AG04450 (cell line): ENCODE data around the gene GPC6. TPM values are rescaled to one million over a fixed set of nuclear protein-coding genes. Genes with fewer than 3 reads are reported as not detected.

ENCODE experiments used
- CTCF ChIA-PET: fragments of 300-600, 350-600 bp; formaldehyde crosslinking; extraction: SDS; loops from one replicate; lab custom pipeline; 2022; ENCODE audit warnings: antibody characterized with exemption, inconsistent platforms; lab: Charles Lee
- POLR2A ChIA-PET: fragments of 350-600 bp; formaldehyde crosslinking; extraction: SDS; loops from one replicate; lab custom pipeline; 2021; ENCODE audit warnings: antibody characterized with exemption, inconsistent platforms; lab: Yijun Ruan, JAX
- DNase-seq: peaks from one replicate; pipeline ENCODE4 v3.0.0-alpha.2; 2011; ENCODE audit warnings: low read depth, low spot score
- H3K27ac ChIP-seq: one replicate; pipeline ENCODE4 v1.5.1; 2012; ENCODE audit warnings: low read depth, low read length, control low read depth
- H3K27me3 ChIP-seq: one replicate; pipeline ENCODE4 v1.6.0; 2012; ENCODE audit warnings: low read length; ENCODE audit not compliant: control insufficient read depth, insufficient read depth
- H3K4me3 ChIP-seq: 2 replicates; pipeline ENCODE4 v1.5.1; 2011; ENCODE audit warnings: mild to moderate bottlenecking, low read depth, low read length, control low read depth
- H3K9me3 ChIP-seq: 2 replicates; pipeline ENCODE4 v1.5.1; 2012; ENCODE audit warnings: low read length; ENCODE audit not compliant: control insufficient read depth, insufficient read depth
- CTCF ChIP-seq: IDR thresholded peaks from 2 replicates; pipeline ENCODE4 v1.5.1; 2011; ENCODE audit warnings: low read depth, low read length, control low read depth, inconsistent platforms
- polyA plus RNA-seq: library from polyadenylated mRNA; depleted of rRNA; stranded (reverse); fragments of >200 nt; gene quantifications from 2 replicates; pipeline ENCODE4 v1.2.3, GENCODE V29; 2011

GPC6 gene
- polyA plus RNA-seq, 1 experiment, result 40.4 TPM

GRCh38 chr13:93227878-93228642, 1.5 kb downstream of the GPC6 start:
- H3K4me3 ChIP-seq, result peak overlapping the region; percentile 80
- ChIA-PET CTCF (interaction anchor here (0.7 to 1.7 kb wide), 6 partner anchors 317 to 1134 kb away, joined by 3 to 7 read pairs (median 3); no protein-coding TSS in a partner anchor), POLR2A (interaction anchor here (0.9 to 1.4 kb wide), 3 partner anchors 16 to 246 kb away, joined by 3 to 6 read pairs (median 3); no protein-coding TSS in a partner anchor)
- TF ChIP-seq CTCF, result peak; percentile 73
- DNase-seq, result no peak
- H3K27me3 ChIP-seq, result no peaks in the 10 kb centered on the region
- no peaks in the 10 kb centered on the region; the same call in 1 of the 2 replicates for H3K9me3 ChIP-seq
- H3K27ac ChIP-seq, result peak overlapping the region; percentile 91

GRCh38 chr13:93228643-93228937, 2.0 kb downstream of the GPC6 start:
- ChIA-PET CTCF (interaction anchor here (0.7 to 1.7 kb wide), 6 partner anchors 317 to 1133 kb away, joined by 3 to 7 read pairs (median 3); no protein-coding TSS in a partner anchor), POLR2A (interaction anchor here (0.9 to 1.4 kb wide), 3 partner anchors 15 to 245 kb away, joined by 3 to 6 read pairs (median 3); no protein-coding TSS in a partner anchor)
- no peak for TF ChIP-seq CTCF

GRCh38 chr13:93230261-93230855, 3.8 kb downstream of the GPC6 start:
- Histone ChIP-seq H3K9me3 (no peaks in the 10 kb centered on the region; the same call in 1 of the 2 replicates), H3K27ac (no peak overlapping the region), H3K4me3 (no peak overlapping the region), H3K27me3 (no peaks in the 10 kb centered on the region)
- TF ChIP-seq CTCF, result no peak
- CTCF ChIA-PET, result no interaction called here
- POLR2A ChIA-PET, result no interaction called here
- no peak for DNase-seq

More at GRCh38 chr13:93228643-93228937, 2.0 kb downstream of the GPC6 start:
- Histone ChIP-seq H3K27me3 (no peaks in the 10 kb centered on the region), H3K4me3 (peak overlapping the region; percentile 80), H3K27ac (peak overlapping the region; percentile 91), H3K9me3 (no peaks in the 10 kb centered on the region; the same call in 1 of the 2 replicates)
- no peak for DNase-seq

- ChIA-PET POLR2A (no interaction called here), CTCF (interaction anchor here (0.7 kb wide), 1 partner anchor 605 kb away, joined by 3 read pairs; no protein-coding TSS in a partner anchor)
- H3K9me3 ChIP-seq, result no peaks in the 10 kb centered on the region; the same call in 1 of the 2 replicates
- no peaks in the 10 kb centered on the region for H3K27me3 ChIP-seq
- H3K4me3 ChIP-seq, result no peak overlapping the region
- no peak overlapping the region for H3K27ac ChIP-seq
- no peak for TF ChIP-seq CTCF
- DNase-seq, result no peak
Measured at GRCh38 chr13:93231867-93232266, 5.3 kb downstream of the GPC6 start.

- Histone ChIP-seq H3K9me3 (no peaks in the 10 kb centered on the region), H3K4me3 (no peak overlapping the region), H3K27ac (no peak overlapping the region), H3K27me3 (no peaks in the 10 kb centered on the region)
- TF ChIP-seq CTCF, result no peak
- CTCF ChIA-PET, result no interaction called here
- POLR2A ChIA-PET, result no interaction called here
- DNase-seq, result no peak
Measured at GRCh38 chr13:93233997-93234416, 7.4 kb downstream of the GPC6 start.
